HCT116 (cell line): ENCODE data around the gene RIC8B. TPM values are rescaled to one million over a fixed set of nuclear protein-coding genes. Genes with fewer than 3 reads are reported as not detected.

Experiments
- ATAC-seq: fragments of 200-7000 bp; cut with Tn5 transposase; 2 replicates; pipeline ENCODE4 v1.9.1; 2020; ENCODE audit warnings: mild to moderate bottlenecking, moderate library complexity
- BruUV-seq: library from RNA; stranded (reverse); fragments of 400-500 nt; replicated peaks from 2 replicates; lab custom pipeline; 2021; lab: Mats Ljungman, UMichigan
- CTCF ChIA-PET: fragments of 300-600 bp; sonication (Branson Sonifier 250); formaldehyde crosslinking; loops from one replicate; lab custom pipeline; 2021; ENCODE audit warnings: antibody characterized with exemption; lab: Charles Lee
- POLR2A ChIA-PET: fragments of 300-600, 350-600 bp; sonication (Branson Sonifier 250); formaldehyde crosslinking; loops from one replicate; lab custom pipeline; 2021; ENCODE audit warnings: antibody characterized with exemption; lab: Charles Lee
- RAD21 ChIA-PET, 2 experiments: fragments of 300-600 bp; sonication (Branson Sonifier 250); formaldehyde crosslinking; loops; one replicate each; lab custom pipeline; 2023; ENCODE audit warnings: low total read pairs in 2 of 2; ENCODE audit not compliant: uncharacterized antibody in 2 of 2, unreplicated experiment in 2 of 2, low non-redundant PET in 1 of 2; lab: Charles Lee
- DNase-seq: peaks from one replicate; pipeline ENCODE4 v3.0.0-alpha.2; 2010; ENCODE audit warnings: low read depth, low spot score
- H2AFZ ChIP-seq: fragments of 200-600 bp; shearing (Covaris generic), sonication (generic); 2 replicates; pipeline ENCODE4 v1.6.1; 2017; ENCODE audit warnings: low read depth, mixed run types, mixed read lengths, antibody characterized with exemption, low read length; ENCODE audit not compliant: poor library complexity, severe bottlenecking
- H3K27ac ChIP-seq: 2 replicates; pipeline ENCODE4 v1.5.1; 2012; ENCODE audit warnings: low read depth, low read length
- H3K27me3 ChIP-seq: fragments of 200-600 bp; sonication (generic); 2 replicates; pipeline ENCODE4 v1.6.1; 2016; ENCODE audit warnings: mixed run types, low read length, mixed read lengths; ENCODE audit not compliant: insufficient read depth
- H3K36me3 ChIP-seq, 2 experiments: fragments of 200-500 bp in 1 of 2; fragments of 200-600 bp in 1 of 2; sonication (Bioruptor generic) in 1 of 2; sonication (generic) in 1 of 2; 2 replicates each; pipeline versions ENCODE4 v1.5.1 to v1.6.1; 2014 to 2016; ENCODE audit warnings: low read length in 2 of 2, inconsistent platforms in 1 of 2, mixed read lengths in 1 of 2, mixed run types in 1 of 2; ENCODE audit not compliant: insufficient read depth in 2 of 2, control insufficient read depth in 1 of 2
- H3K4me1 ChIP-seq, 2 experiments: fragments of 200-600 bp in 1 of 2; sonication (generic) in 1 of 2; 2 replicates each; pipeline versions ENCODE4 v1.5.1 to v1.6.1; 2012 to 2017; ENCODE audit warnings: low read length in 2 of 2, inconsistent platforms in 1 of 2, mild to moderate bottlenecking in 1 of 2, mixed read lengths in 1 of 2, mixed run types in 1 of 2, moderate library complexity in 1 of 2; ENCODE audit not compliant: insufficient read depth in 2 of 2, control insufficient read depth in 1 of 2
- H3K4me2 ChIP-seq: fragments of 200-600 bp; sonication (generic); 2 replicates; pipeline ENCODE4 v1.6.1; 2017; ENCODE audit warnings: mixed run types, low read length, mixed read lengths
- H3K4me3 ChIP-seq, 2 experiments: fragments of 200-600 bp in 1 of 2; sonication (generic) in 1 of 2; replicated peaks in 1 of 2; 2 replicates each; pipeline ENCODE4 v1.5.1; 2011 to 2016; ENCODE audit warnings: low read length in 2 of 2, control low read depth in 1 of 2, low read depth in 1 of 2, mild to moderate bottlenecking in 1 of 2, mixed read lengths in 1 of 2, mixed run types in 1 of 2
- H3K79me2 ChIP-seq: fragments of 200-600 bp; sonication (generic); 2 replicates; pipeline ENCODE4 v1.6.1; 2017; ENCODE audit warnings: mild to moderate bottlenecking, mixed run types, low read length, moderate library complexity, mixed read lengths; ENCODE audit not compliant: insufficient read depth
- H3K9ac ChIP-seq: fragments of 200-600 bp; sonication (generic); 2 replicates; pipeline ENCODE4 v1.6.1; 2016; ENCODE audit warnings: low read length, mixed read lengths
- H3K9me2 ChIP-seq: fragments of 200-600 bp; sonication (generic), shearing (Covaris generic); 2 replicates; pipeline ENCODE4 v1.6.1; 2017; ENCODE audit warnings: mixed run types, mild to moderate bottlenecking, moderate library complexity; ENCODE audit not compliant: insufficient read depth
- H3K9me3 ChIP-seq, 2 experiments: fragments of 200-500 bp in 1 of 2; fragments of 200-600 bp in 1 of 2; sonication (Bioruptor generic) in 1 of 2; sonication (generic) in 1 of 2; 2 replicates each; pipeline ENCODE4 v1.6.1; 2014 to 2017; ENCODE audit warnings: low read length in 2 of 2, mixed read lengths in 2 of 2, inconsistent platforms in 1 of 2, low read depth in 1 of 2, mild to moderate bottlenecking in 1 of 2, mixed run types in 1 of 2, moderate library complexity in 1 of 2; ENCODE audit not compliant: control insufficient read depth in 1 of 2, insufficient read depth in 1 of 2
- H4K20me1 ChIP-seq: fragments of 200-600 bp; sonication (generic), shearing (Covaris generic); 2 replicates; pipeline ENCODE4 v1.6.1; 2017; ENCODE audit warnings: mixed run types, mild to moderate bottlenecking, moderate library complexity; ENCODE audit not compliant: insufficient read depth
- CBX3 ChIP-seq: IDR thresholded peaks from 2 replicates; pipeline ENCODE4 v1.6.1; 2012; ENCODE audit warnings: low read depth
- CEBPB ChIP-seq: IDR thresholded peaks from 2 replicates; pipeline ENCODE4 v1.6.1; 2012; ENCODE audit warnings: low read depth
- CTCF ChIP-seq, 3 experiments: fragments of 200-600 bp in 1 of 3; sonication (generic) in 1 of 3; IDR thresholded peaks in 2 of 3; conservative IDR thresholded peaks in 1 of 3; 2 replicates each; pipeline ENCODE4 v1.5.1; 2012 to 2017; ENCODE audit warnings: low read depth in 2 of 3, low read length in 2 of 3, antibody characterized with exemption in 1 of 3, borderline replicate concordance in 1 of 3, control low read depth in 1 of 3, mild to moderate bottlenecking in 1 of 3, mixed read lengths in 1 of 3, mixed run types in 1 of 3, moderate library complexity in 1 of 3; ENCODE audit not compliant: insufficient read depth in 1 of 3
- EGR1 ChIP-seq: IDR thresholded peaks from 2 replicates; pipeline ENCODE4 v1.6.1; 2012; ENCODE audit warnings: low read depth
- ELF1 ChIP-seq: IDR thresholded peaks from 2 replicates; pipeline ENCODE4 v1.6.1; 2012; ENCODE audit warnings: low read depth, borderline replicate concordance
- EZH2 ChIP-seq: fragments of 200-600 bp; sonication (generic); IDR thresholded peaks from 2 replicates; pipeline ENCODE4 v1.6.1; 2017; ENCODE audit warnings: antibody characterized with exemption, mixed run types
- EZH2phosphoT487 ChIP-seq: fragments of 200-600 bp; IDR thresholded peaks from 2 replicates; pipeline ENCODE4 v1.6.1; 2018; ENCODE audit warnings: antibody characterized with exemption, borderline replicate concordance
- FOSL1 ChIP-seq: IDR thresholded peaks from 2 replicates; pipeline ENCODE4 v1.6.1; 2012; ENCODE audit warnings: low read depth
- JUND ChIP-seq: IDR thresholded peaks from 2 replicates; pipeline ENCODE4 v1.6.1; 2012
- MAX ChIP-seq: IDR thresholded peaks from 2 replicates; pipeline ENCODE4 v1.6.1; 2012
- POLR2AphosphoS5 ChIP-seq: IDR thresholded peaks from 2 replicates; pipeline ENCODE4 v1.6.1; 2011; ENCODE audit warnings: mild to moderate bottlenecking, low read depth, low read length, moderate library complexity
- RAD21 ChIP-seq: IDR thresholded peaks from 2 replicates; pipeline ENCODE4 v1.6.1; 2012; ENCODE audit warnings: low read depth, mild to moderate bottlenecking
- SRF ChIP-seq: IDR thresholded peaks from 2 replicates; pipeline ENCODE4 v1.6.1; 2012; ENCODE audit warnings: low read depth
- YY1 ChIP-seq: IDR thresholded peaks from 2 replicates; pipeline ENCODE4 v1.6.1; 2011; ENCODE audit warnings: low read length, low read depth, moderate library complexity, mild to moderate bottlenecking; ENCODE audit not compliant: insufficient replicate concordance; ENCODE audit errors: extremely low read depth
- ZBTB33 ChIP-seq: IDR thresholded peaks from 2 replicates; pipeline ENCODE4 v1.6.1; 2011; ENCODE audit warnings: mild to moderate bottlenecking, low read length, moderate library complexity; ENCODE audit not compliant: insufficient replicate concordance; ENCODE audit errors: extremely low read depth
- ZFX ChIP-seq: fragments of 450-650 bp; IDR thresholded peaks from 2 replicates; pipeline ENCODE4 v1.6.1; 2017
- ZNF274 ChIP-seq: fragments of 200-500 bp; sonication (Bioruptor generic); IDR thresholded peaks from 2 replicates; pipeline ENCODE4 v1.6.1; 2014; ENCODE audit warnings: mild to moderate bottlenecking, low read depth, low read length, inconsistent platforms
- intact Hi-C: fragments of 100-400 bp; cut with micrococcal nuclease; formaldehyde crosslinking; loops from 2 replicates; pipeline ENCODE4 v1.10.0; 2022
- total RNA-seq: library from RNA; stranded (reverse); gene quantifications from one replicate; pipeline ENCODE4 v1.2.1, GENCODE V29; 2021; ENCODE audit not compliant: unreplicated experiment
- TF ChIP-seq, protein P1 (sequence below): IDR thresholded peaks from 2 replicates; pipeline ENCODE4 v1.6.1; 2012; ENCODE audit warnings: low read depth

The RIC8B gene
- total RNA-seq, 1 experiment from 2014 or later, result 16.7 TPM

GRCh38 chr12:106866426-106867080 lies 92.1 kb downstream of the RIC8B start:
- Histone ChIP-seq H3K36me3 (no peaks in the 10 kb centered on the region), H3K9me3 (no peaks in the 10 kb centered on the region), H3K27me3 (no peaks in the 10 kb centered on the region), H3K4me3 (no peak overlapping the region), H4K20me1 (no peaks in the 10 kb centered on the region), H2AFZ (no peak overlapping the region), H3K4me1 (peaks cover 0 to 4% of the 10 kb centered on the region in 2 experiments; a peak in 1 of 4 replicates), H3K4me2 (no peak overlapping the region), H3K9ac (no peak overlapping the region), H3K79me2 (no peaks in the 10 kb centered on the region), H3K9me2 (no peaks in the 10 kb centered on the region), H3K27ac (no peak overlapping the region)
- RAD21 ChIA-PET, result no interaction called here
- intact Hi-C loops, result no loop called here
- BruUV-seq, result no TSS peak
- CTCF ChIA-PET, result interaction anchor here (0.9 kb wide), 1 partner anchor 25 kb away, joined by 3 read pairs; no protein-coding TSS in a partner anchor
- no peak for DNase-seq
- POLR2A ChIA-PET, result no interaction called here
- no peak for ATAC-seq
- TF ChIP-seq EZH2phosphoT487, result no peak
- no peak for TF ChIP-seq EGR1
- TF ChIP-seq, protein P1, sequence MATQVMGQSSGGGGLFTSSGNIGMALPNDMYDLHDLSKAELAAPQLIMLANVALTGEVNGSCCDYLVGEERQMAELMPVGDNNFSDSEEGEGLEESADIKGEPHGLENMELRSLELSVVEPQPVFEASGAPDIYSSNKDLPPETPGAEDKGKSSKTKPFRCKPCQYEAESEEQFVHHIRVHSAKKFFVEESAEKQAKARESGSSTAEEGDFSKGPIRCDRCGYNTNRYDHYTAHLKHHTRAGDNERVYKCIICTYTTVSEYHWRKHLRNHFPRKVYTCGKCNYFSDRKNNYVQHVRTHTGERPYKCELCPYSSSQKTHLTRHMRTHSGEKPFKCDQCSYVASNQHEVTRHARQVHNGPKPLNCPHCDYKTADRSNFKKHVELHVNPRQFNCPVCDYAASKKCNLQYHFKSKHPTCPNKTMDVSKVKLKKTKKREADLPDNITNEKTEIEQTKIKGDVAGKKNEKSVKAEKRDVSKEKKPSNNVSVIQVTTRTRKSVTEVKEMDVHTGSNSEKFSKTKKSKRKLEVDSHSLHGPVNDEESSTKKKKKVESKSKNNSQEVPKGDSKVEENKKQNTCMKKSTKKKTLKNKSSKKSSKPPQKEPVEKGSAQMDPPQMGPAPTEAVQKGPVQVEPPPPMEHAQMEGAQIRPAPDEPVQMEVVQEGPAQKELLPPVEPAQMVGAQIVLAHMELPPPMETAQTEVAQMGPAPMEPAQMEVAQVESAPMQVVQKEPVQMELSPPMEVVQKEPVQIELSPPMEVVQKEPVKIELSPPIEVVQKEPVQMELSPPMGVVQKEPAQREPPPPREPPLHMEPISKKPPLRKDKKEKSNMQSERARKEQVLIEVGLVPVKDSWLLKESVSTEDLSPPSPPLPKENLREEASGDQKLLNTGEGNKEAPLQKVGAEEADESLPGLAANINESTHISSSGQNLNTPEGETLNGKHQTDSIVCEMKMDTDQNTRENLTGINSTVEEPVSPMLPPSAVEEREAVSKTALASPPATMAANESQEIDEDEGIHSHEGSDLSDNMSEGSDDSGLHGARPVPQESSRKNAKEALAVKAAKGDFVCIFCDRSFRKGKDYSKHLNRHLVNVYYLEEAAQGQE, result no peak
- TF ChIP-seq ZBTB33, result no peak
- no peak for TF ChIP-seq JUND
- no peak for TF ChIP-seq CEBPB
- TF ChIP-seq YY1, result no peak
- TF ChIP-seq FOSL1, result no peak
- TF ChIP-seq MAX, result no peak
- TF ChIP-seq ZNF274, result no peak
- no peak for TF ChIP-seq RAD21
- no peak for TF ChIP-seq ELF1
- no peak for TF ChIP-seq CTCF (IDR thresholded peaks at IDR 0.05 in 2 of 3, conservative IDR thresholded peaks at IDR 0.05 in 1 of 3; ENCODE audit: borderline replicate concordance in 1 of 3, insufficient read depth in 1 of 3, low read depth in 2 of 3, low read length in 2 of 3)
- no peak for TF ChIP-seq CBX3
- TF ChIP-seq POLR2AphosphoS5, result no peak
- TF ChIP-seq EZH2, result no peak
- TF ChIP-seq ZFX, result no peak
- no peak for TF ChIP-seq SRF
